ENCODE data around the gene TMEM134.

- TF ChIP-seq, protein P1, sequence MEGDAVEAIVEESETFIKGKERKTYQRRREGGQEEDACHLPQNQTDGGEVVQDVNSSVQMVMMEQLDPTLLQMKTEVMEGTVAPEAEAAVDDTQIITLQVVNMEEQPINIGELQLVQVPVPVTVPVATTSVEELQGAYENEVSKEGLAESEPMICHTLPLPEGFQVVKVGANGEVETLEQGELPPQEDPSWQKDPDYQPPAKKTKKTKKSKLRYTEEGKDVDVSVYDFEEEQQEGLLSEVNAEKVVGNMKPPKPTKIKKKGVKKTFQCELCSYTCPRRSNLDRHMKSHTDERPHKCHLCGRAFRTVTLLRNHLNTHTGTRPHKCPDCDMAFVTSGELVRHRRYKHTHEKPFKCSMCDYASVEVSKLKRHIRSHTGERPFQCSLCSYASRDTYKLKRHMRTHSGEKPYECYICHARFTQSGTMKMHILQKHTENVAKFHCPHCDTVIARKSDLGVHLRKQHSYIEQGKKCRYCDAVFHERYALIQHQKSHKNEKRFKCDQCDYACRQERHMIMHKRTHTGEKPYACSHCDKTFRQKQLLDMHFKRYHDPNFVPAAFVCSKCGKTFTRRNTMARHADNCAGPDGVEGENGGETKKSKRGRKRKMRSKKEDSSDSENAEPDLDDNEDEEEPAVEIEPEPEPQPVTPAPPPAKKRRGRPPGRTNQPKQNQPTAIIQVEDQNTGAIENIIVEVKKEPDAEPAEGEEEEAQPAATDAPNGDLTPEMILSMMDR (IDR thresholded peaks at IDR 0.05; ENCODE audit: low read depth, low read length, missing input control): no peak
- TF ChIP-seq JUND (IDR thresholded peaks at IDR 0.05) (no peak), EGR1 (IDR thresholded peaks at IDR 0.05; ENCODE audit: low read depth in 2 of 2) (no peak), SP1 (IDR thresholded peaks at IDR 0.05) (no peak), ATF3 (IDR thresholded peaks at IDR 0.05) (no peak), GABPA (IDR thresholded peaks at IDR 0.05 in 1 of 2, conservative IDR thresholded peaks at IDR 0.05 in 1 of 2) (no peak), YY1 (IDR thresholded peaks at IDR 0.05) (no peak), MAX (IDR thresholded peaks at IDR 0.05) (no peak)
Measured at GRCh38 chr11:67498544-67498972, 29.5 kb upstream of the TMEM134 start.
